Measurements from ENCODE around the gene AMH.

The AMH gene

DNA sequence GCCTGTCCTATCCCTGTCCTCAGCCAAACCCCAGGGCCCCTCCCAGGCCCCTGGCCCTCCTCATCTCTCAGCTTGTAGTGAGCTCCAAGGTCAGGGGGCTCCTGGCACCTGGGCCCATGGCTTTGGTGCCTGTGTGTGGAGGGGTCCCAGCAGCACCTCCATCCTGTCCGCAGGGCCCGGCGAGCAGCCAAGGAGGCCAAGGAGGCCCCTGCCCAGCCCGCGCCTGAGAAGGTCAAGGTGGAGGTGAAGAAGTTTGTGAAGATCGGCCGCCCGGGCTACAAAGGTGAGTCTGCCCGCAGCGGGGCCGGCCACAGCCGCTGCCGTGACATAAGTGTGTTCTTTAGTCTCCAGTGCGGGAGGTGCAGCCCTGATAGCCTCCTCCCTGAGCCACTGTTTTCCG, 3.9 kb upstream of the AMH start:
- H3K9ac ChIP-seq (ENCODE audit: low read depth, low read length, poor library complexity, severe bottlenecking): no peak overlapping the region
- peaks cover 53% of the 10 kb centered on the region for H3K79me2 ChIP-seq (ENCODE audit: insufficient read depth, low read length)
- H2AFZ ChIP-seq (ENCODE audit: low read length): no peak overlapping the region
- TF ChIP-seq EZH2phosphoT487 (IDR thresholded peaks at IDR 0.05; ENCODE audit: borderline replicate concordance): no peak
- TF ChIP-seq, protein P1, sequence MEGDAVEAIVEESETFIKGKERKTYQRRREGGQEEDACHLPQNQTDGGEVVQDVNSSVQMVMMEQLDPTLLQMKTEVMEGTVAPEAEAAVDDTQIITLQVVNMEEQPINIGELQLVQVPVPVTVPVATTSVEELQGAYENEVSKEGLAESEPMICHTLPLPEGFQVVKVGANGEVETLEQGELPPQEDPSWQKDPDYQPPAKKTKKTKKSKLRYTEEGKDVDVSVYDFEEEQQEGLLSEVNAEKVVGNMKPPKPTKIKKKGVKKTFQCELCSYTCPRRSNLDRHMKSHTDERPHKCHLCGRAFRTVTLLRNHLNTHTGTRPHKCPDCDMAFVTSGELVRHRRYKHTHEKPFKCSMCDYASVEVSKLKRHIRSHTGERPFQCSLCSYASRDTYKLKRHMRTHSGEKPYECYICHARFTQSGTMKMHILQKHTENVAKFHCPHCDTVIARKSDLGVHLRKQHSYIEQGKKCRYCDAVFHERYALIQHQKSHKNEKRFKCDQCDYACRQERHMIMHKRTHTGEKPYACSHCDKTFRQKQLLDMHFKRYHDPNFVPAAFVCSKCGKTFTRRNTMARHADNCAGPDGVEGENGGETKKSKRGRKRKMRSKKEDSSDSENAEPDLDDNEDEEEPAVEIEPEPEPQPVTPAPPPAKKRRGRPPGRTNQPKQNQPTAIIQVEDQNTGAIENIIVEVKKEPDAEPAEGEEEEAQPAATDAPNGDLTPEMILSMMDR (conservative IDR thresholded peaks at IDR 0.05; ENCODE audit: low read length): no peak
- peaks cover 78% of the 10 kb centered on the region; the same call in 1 of the 2 replicates for H3K36me3 ChIP-seq (ENCODE audit: insufficient read depth, low read length)
- no peaks in the 10 kb centered on the region for H3K9me3 ChIP-seq (ENCODE audit: insufficient read depth, low read depth, low read length)
- H3K9me2 ChIP-seq (replicated peaks; ENCODE audit: low read depth, low read length): no peaks in the 10 kb centered on the region
- H3K4me3 ChIP-seq (ENCODE audit: low read length, poor library complexity, severe bottlenecking): no peak overlapping the region
- peaks cover 16% of the 10 kb centered on the region for H3K4me1 ChIP-seq (ENCODE audit: insufficient read depth, low read length, poor library complexity, severe bottlenecking)
- H3K4me2 ChIP-seq (ENCODE audit: low read depth, low read length, poor library complexity, severe bottlenecking): no peak overlapping the region
- no peaks in the 10 kb centered on the region for H3K27me3 ChIP-seq (ENCODE audit: insufficient read depth, low read length, poor library complexity, severe bottlenecking)
- H4K20me1 ChIP-seq (ENCODE audit: insufficient read depth, low read length, poor library complexity, severe bottlenecking): peaks cover 50% of the 10 kb centered on the region
- no peaks in the 10 kb centered on the region for H3F3A ChIP-seq (ENCODE audit: low read depth)

DNA sequence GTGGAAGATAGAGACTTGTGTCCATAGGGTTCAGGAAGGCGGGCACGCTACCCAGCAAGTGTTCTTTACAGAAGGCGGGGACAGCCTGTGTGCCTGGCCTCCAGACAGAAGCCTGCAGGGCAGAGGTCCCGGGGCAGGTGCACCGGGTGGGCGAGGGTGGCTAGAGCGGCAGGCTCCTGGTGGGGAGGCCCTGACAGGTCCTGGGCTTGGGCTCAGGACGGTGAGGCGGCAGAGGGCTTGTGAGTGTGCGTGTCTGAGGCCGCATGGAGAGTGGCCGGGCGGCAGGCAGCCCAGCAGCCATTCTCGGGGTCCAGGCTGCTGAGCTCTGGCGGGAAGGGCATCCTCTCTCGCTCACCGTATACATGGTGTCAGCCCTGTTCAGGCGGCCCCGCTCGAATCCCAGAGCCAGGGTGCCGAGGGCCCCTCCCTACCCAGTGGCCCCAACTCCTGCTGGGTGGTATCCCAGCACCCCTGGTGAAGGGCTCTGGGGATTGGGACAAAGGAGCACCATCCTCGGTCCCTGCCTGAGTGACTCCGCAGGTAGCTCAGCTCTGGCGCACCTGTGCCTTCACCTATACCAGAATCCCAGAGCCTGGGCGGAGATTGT, 3.0 kb upstream of the AMH start:
- Histone ChIP-seq H4K20me1 (ENCODE audit: insufficient read depth, low read length, poor library complexity, severe bottlenecking) (peaks cover 42% of the 10 kb centered on the region), H3K9me2 (replicated peaks; ENCODE audit: low read depth, low read length) (no peaks in the 10 kb centered on the region), H3K36me3 (ENCODE audit: insufficient read depth, low read length) (peaks cover 78% of the 10 kb centered on the region; the same call in 1 of the 2 replicates), H3K9ac (ENCODE audit: low read depth, low read length, poor library complexity, severe bottlenecking) (no peak overlapping the region), H2AFZ (ENCODE audit: low read length) (no peak overlapping the region), H3K4me2 (ENCODE audit: low read depth, low read length, poor library complexity, severe bottlenecking) (no peak overlapping the region), H3K9me3 (ENCODE audit: insufficient read depth, low read depth, low read length) (no peaks in the 10 kb centered on the region), H3F3A (ENCODE audit: low read depth) (no peaks in the 10 kb centered on the region), H3K27me3 (ENCODE audit: insufficient read depth, low read length, poor library complexity, severe bottlenecking) (no peaks in the 10 kb centered on the region), H3K4me1 (ENCODE audit: insufficient read depth, low read length, poor library complexity, severe bottlenecking) (peaks cover 7% of the 10 kb centered on the region), H3K4me3 (ENCODE audit: low read length, poor library complexity, severe bottlenecking) (no peak overlapping the region), H3K79me2 (ENCODE audit: insufficient read depth, low read length) (peaks cover 44% of the 10 kb centered on the region)
- TF ChIP-seq, protein P1 (conservative IDR thresholded peaks at IDR 0.05; ENCODE audit: low read length): no peak

DNA sequence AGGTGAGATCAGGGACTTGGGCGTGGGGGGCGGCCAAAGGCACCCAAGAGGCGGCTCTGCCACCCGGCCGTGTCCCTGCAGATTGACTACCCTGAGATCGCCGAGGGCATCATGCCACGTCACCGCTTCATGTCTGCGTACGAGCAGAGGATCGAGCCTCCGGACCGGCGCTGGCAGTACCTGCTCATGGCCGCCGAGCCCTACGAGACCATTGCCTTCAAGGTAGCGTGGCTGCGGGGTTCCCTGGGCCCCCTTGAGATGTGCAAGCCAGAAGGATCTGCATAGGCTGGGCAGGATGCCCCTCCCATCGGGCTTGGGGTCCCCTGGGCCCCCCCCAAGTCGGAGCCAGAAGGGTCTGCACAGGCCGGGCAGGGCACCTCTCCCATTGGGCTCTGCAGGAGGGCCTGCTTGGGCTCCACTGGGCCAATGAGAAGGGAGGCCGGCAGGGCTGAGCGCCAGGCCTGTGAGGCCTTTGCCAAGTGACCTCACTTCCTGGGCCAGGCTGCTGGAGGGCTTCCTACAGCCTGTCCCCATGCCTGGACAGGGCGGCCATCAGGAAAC, 2.2 kb upstream of the AMH start:
- H3K27me3 ChIP-seq (ENCODE audit: insufficient read depth, low read length, poor library complexity, severe bottlenecking): no peaks in the 10 kb centered on the region
- no peak for TF ChIP-seq EZH2phosphoT487 (IDR thresholded peaks at IDR 0.05; ENCODE audit: borderline replicate concordance)
- TF ChIP-seq, protein P1 (conservative IDR thresholded peaks at IDR 0.05; ENCODE audit: low read length): no peak
- peaks cover 78% of the 10 kb centered on the region; the same call in 1 of the 2 replicates for H3K36me3 ChIP-seq (ENCODE audit: insufficient read depth, low read length)
- peaks cover 34% of the 10 kb centered on the region for H4K20me1 ChIP-seq (ENCODE audit: insufficient read depth, low read length, poor library complexity, severe bottlenecking)
- no peak overlapping the region for H3K4me3 ChIP-seq (ENCODE audit: low read length, poor library complexity, severe bottlenecking)
- H3K4me1 ChIP-seq (ENCODE audit: insufficient read depth, low read length, poor library complexity, severe bottlenecking): peaks cover 4% of the 10 kb centered on the region
- H3K9me2 ChIP-seq (replicated peaks; ENCODE audit: low read depth, low read length): no peaks in the 10 kb centered on the region
- H3K9me3 ChIP-seq (ENCODE audit: insufficient read depth, low read depth, low read length): no peaks in the 10 kb centered on the region
- H3F3A ChIP-seq (ENCODE audit: low read depth): no peaks in the 10 kb centered on the region
- no peak overlapping the region for H3K4me2 ChIP-seq (ENCODE audit: low read depth, low read length, poor library complexity, severe bottlenecking)
- no peak overlapping the region for H2AFZ ChIP-seq (ENCODE audit: low read length)
- peaks cover 37% of the 10 kb centered on the region for H3K79me2 ChIP-seq (ENCODE audit: insufficient read depth, low read length)
- no peak overlapping the region for H3K9ac ChIP-seq (ENCODE audit: low read depth, low read length, poor library complexity, severe bottlenecking)

All from Loucy (cell line).